CD4-positive, alpha-beta T cell treated with Interleukin-10 for 1 hour (primary cell): ENCODE results near the gene MARCHF3.
"Not testable (repeated sequence)": the region's sequence is repeated elsewhere in the genome, so short reads cannot be mapped to it uniquely, and the experiment has no call there.

Source experiments
- DNase-seq: peaks from one replicate; pipeline ENCODE4 v3.0.0-alpha.2; 2020

Gene MARCHF3

GRCh38 chr5:126866851-126867636 is 163.3 kb downstream of the MARCHF3 start:
- no peak for DNase-seq

- DNase-seq = no peak
These were observed 165.1 kb downstream of the MARCHF3 start for GRCh38 chr5:126865299-126865698.

GRCh38 chr5:126864042-126864688 is 166.2 kb downstream of the MARCHF3 start:
- DNase-seq = no peak

GRCh38 chr5:126863402-126863801 is 167.0 kb downstream of the MARCHF3 start:
- DNase-seq = no peak

- no peak for DNase-seq
These were observed 171.9 kb downstream of the MARCHF3 start for GRCh38 chr5:126858441-126858840.

GRCh38 chr5:126857472-126858410 is 172.6 kb downstream of the MARCHF3 start:
- no peak for DNase-seq

- DNase-seq = no peak
These were observed 175.1 kb downstream of the MARCHF3 start for GRCh38 chr5:126855266-126855665.

- DNase-seq = no peak
These were observed 175.7 kb downstream of the MARCHF3 start for GRCh38 chr5:126854526-126855110.

GRCh38 chr5:126853541-126854307 is 176.6 kb downstream of the MARCHF3 start:
- DNase-seq = peak; percentile 60

- DNase-seq = no peak
These were observed 177.5 kb downstream of the MARCHF3 start for GRCh38 chr5:126852841-126853271.

GRCh38 chr5:126852091-126852571 is 178.2 kb downstream of the MARCHF3 start:
- peak; percentile 43 for DNase-seq

- DNase-seq = peak; percentile 37
These were observed 178.8 kb downstream of the MARCHF3 start for GRCh38 chr5:126851501-126852011.

- no peak for DNase-seq
These were observed 181.2 kb downstream of the MARCHF3 start for GRCh38 chr5:126849101-126849678.

- no peak for DNase-seq
These were observed 182.1 kb downstream of the MARCHF3 start for GRCh38 chr5:126848253-126848652.

GRCh38 chr5:126847826-126848251 is 182.5 kb downstream of the MARCHF3 start:
- DNase-seq = no peak

- DNase-seq = no peak
These were observed 182.9 kb downstream of the MARCHF3 start for GRCh38 chr5:126847456-126847820.

GRCh38 chr5:126846744-126847455 is 183.5 kb downstream of the MARCHF3 start:
- DNase-seq = no peak

- no peak for DNase-seq
These were observed 184.0 kb downstream of the MARCHF3 start for GRCh38 chr5:126846344-126846743.

GRCh38 chr5:126845470-126846070 is 184.8 kb downstream of the MARCHF3 start:
- peak; percentile 60 for DNase-seq

GRCh38 chr5:126843375-126843774 is 187.0 kb downstream of the MARCHF3 start:
- not testable (repeated sequence) for DNase-seq
